CD1c-positive myeloid dendritic cell (primary cell): ENCODE measurements around the gene MYH16.
A peak's percentile ranks its signal among the peaks of the same experiment; 100 is the strongest.
"Not testable (repeated sequence)": the region's sequence is repeated elsewhere in the genome, so short reads cannot be mapped to it uniquely, and the experiment has no call there.

Experiments used
- DNase-seq: peaks from one replicate; pipeline ENCODE4 v3.0.0-alpha.2; 2016; ENCODE audit errors: extremely low spot score

The MYH16 gene

GRCh38 chr7:99272476-99273045, at the start of gene MYH16:
MYH16 (plus strand) TSS chr7:99272839.
- no peak for DNase-seq

GRCh38 chr7:99224263-99224898, 48.3 kb upstream of the MYH16 start:
- DNase-seq: not testable (repeated sequence)

DNA sequence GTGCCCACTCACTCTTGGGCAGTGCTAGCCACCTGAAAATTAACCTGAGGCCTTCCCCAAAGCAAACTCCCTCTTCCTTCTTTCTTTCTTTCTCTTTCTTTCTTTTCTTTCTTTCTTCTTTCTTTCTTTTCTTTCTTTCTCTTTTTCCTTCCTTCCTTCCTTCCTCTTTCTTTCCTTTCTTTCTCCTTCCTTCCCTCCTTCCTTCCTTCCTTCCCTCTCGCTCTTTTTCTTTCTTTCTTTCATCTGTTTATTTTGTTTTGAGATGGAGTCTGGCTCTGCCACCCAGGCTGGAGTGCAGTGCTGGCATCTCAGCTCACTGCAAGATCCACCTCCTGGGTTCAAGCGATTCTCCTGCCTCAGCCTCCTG, 47.8 kb upstream of the MYH16 start:
- DNase-seq: no peak

- DNase-seq: no peak
Observed at GRCh38 chr7:99229234-99229633, 43.4 kb upstream of the MYH16 start.

DNA sequence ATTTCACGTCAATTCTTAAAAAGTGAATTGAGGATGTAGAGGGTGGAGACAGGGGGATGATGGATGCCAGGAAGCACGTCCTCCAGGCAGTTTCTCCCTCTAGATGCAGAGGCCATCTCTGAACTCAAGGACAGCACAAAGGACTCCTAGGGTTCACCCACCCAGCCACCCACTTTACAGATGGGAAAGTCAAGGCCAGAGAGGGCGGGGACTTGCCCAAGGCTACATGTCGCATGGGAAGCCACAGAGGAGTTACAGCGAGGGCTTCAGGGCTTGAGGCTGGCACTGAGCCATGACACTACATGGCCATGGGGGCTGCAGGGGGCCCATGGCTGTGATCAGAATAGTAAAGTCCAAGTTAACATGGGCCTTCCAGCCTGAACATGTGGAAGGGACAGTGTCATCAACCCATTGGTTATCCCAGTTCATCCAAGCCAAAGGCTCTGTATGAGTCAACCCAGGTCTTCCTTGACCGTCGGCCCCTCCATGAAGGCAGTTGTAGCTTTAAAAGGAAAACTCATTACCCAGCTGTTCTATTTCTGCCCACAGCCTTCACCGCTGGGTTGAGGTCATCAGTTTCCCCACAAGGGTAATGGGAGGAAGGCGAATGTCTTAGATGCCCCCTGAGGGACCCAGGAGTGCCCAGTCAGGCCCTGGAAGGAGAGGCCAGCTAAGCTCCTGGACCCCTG, 40.4 kb upstream of the MYH16 start:
- DNase-seq: no peak

GRCh38 chr7:99232955-99233354, 39.7 kb upstream of the MYH16 start:
- DNase-seq: not testable (repeated sequence)

DNA sequence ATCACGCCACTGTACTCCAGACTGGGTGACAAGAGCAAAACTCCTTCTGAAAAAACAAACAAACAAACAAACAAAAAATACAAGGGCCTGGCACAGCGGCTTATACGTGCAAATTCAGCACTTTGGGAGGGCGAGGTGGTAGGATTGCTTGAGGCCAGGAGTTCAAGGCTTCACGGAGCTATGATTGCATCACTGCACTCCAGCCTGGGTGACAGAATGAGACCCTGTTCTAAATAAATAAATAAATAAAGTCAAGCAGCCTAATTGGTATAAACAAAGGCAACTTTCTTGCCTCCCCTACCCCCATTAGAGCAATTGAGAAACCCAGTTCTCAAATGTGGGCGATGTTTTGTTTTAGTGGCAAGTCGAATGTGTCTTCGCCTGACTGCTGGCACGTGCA, 38.5 kb upstream of the MYH16 start:
- DNase-seq: no peak

- no peak for DNase-seq
Observed at GRCh38 chr7:99235925-99236324, 36.7 kb upstream of the MYH16 start.

DNA sequence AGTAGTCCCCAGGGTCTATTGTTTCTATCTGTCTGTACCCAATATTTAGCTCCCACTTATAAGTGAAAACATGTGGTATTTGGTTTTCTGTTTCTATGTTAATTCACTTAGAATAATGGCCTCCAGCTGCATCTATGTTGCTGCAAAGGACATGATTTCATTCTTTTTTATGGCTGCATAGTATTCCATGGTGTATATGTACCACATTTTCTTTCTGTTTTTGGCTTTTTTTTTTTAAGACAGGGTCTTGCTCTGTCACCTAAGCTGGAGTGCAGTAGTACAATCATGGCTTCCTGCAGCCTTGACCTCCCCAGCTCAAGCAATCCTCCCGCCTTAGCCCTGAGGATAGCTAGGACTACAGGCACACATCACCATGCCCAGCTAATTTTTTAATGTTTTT, 34.8 kb upstream of the MYH16 start:
- not testable (repeated sequence) for DNase-seq

DNA sequence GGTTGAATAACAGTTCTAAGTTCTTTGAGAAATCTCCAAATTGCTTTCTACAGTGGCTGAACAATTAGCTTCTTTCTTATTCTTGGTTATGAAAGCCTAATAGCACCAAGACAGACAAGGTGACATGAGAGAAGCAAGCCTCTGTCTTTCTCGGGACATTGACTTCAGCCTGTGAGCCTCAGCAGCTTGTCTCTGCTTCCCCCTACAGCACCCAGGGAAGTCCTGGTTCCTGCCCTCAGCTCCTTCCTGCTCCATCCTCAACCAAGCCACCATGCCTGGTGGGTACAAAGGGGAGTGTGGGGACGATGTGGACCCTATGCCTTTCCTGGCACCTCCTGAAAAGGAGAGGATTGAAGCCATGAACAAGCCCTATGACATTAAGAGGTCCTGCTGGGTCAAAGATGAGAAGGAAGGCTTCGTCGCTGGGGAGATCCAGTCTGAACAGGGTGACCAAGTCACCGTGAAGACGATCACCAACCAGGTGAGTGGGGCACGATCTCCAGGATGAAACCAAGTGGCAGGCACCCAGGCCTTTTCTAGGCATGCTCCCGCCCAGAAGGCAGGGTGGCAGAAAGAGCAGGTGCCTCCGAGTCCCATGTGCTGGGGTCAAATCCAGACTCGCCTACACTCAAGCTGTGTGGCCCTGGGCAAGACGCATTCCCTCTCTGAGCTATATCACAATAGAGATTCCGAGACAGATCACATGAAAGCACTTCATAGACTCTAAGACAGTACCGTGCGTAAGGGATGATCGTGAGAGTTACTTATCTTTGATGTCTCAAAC, 33.9 kb upstream of the MYH16 start:
- no peak for DNase-seq

- no peak for DNase-seq
Observed at GRCh38 chr7:99242682-99243081, 30.0 kb upstream of the MYH16 start.

DNA sequence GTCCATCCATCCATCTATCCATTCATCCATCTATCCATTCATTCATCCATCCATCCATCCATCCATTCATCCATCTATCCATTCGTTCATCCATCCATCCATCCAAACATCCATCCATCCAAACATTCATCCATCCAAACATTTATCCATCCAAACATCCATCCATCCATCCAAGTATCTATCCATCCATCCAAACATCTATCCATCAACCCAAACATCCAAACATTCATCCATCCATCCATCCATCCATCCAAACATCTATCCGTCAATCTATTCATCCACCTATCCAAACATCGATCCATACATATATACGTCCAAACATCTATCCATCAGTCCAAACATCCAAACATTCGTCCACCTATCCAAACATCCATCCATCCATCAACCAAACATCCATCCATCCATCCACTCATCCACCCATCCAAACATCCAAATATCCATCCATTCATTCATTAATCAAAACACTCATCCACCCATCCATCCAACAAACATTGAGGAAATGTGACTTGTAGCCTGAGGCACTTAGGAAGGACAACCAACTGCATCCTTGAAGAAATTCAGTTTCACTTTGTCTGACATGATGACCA, 28.8 kb upstream of the MYH16 start:
- no peak for DNase-seq

DNA sequence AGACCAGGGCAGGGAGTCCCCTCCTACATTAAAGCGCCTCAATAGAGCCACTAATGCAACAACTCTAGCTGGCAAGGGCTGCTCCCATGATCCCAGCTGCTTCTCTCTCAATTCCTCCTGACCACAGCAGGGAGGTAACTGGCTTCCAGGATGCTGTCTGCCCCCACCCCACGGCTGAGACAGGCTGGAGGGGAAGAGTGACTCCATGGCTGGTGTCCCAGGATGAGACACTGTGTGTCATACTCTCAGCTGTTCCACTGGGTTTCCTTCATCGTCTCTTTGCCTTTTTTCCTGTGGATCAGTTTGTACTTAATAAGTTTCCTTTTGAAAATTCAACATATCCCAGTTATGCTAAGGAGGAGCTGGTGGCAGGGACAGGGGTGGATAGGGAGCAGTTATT, 27.7 kb upstream of the MYH16 start:
- DNase-seq: no peak

DNA sequence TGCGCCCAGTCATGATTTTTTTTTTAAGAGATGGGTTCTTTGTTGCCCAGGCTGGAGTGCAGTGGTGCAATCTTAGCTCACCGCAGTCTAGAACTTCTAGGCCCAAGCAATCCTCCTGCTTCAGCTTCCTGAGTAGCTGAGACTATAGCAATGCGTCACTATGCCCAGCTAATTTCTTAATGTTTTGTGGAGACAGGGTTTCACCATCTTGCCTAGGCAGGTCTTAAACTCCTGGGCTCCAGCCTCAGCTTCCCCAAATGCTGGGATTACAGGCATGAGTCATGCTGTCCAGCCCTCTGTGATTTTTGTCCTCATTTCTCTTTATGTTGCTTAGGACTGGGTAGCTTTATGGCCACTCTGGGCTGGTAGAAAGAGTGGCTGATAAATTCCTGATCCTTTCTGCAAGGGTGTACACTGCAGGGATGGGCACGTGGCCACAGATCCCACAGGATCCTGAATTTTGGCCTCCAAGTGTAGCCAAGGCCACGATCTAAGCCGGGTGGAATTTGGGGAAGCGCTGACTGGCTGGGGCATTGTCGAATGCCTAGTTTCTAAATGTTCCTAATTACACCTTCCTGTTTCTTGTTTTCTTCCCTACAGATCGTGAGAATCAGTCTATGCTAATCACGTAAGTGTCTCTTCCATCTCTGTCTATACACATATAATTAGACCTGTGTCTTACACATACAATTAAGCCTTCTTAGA, 24.1 kb upstream of the MYH16 start:
- DNase-seq: peak; percentile 73

DNA sequence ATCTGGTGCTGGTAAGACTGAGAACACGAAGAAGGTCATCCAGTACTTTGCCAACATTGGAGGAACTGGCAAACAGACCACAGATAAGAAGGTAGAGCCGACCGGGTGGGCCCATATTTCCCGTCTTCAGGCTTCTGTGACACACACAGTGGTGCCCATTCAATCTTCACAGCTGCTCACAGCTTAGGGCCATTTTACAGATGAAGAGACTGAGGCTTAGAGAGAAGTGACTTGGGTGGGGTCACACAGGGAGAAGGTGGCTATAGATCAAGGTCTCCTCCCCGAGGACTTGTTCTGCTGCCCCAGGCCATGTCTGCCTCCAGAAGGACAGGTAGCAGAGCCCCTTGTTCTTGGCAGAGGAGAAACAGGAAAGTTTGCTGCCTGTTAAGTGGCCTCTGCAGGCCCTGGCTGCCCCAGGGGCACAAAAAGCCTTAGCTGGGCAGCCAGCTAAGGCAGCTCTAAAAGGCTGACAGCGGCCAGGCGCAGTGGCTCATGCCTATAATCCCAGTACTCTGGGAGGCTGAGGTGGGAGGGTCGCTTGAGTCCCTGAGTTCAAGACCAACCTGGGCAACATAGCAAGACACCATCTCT, 22.6 kb upstream of the MYH16 start:
- DNase-seq: no peak

GRCh38 chr7:99252166-99252895, 20.3 kb upstream of the MYH16 start:
- DNase-seq: no peak

DNA sequence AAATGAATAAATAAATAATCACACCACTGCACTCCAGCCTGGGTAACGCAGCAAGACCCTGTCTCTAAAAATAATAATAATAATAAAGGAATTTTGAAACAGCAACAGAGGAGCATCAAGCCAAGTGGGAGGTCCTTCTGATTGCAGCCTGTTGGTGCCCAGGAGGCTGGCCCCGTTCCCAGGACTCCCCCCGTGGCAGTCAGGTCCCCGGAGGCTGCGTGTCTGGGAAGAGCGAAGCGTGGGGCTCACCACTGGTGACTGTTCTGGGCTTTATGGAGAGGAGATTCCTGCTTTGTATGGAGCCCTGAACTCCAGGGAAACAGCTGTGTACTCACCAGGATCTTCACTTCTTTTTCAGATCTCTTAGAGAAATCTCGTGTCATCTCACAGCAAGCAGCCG, 19.3 kb upstream of the MYH16 start:
- no peak for DNase-seq

DNA sequence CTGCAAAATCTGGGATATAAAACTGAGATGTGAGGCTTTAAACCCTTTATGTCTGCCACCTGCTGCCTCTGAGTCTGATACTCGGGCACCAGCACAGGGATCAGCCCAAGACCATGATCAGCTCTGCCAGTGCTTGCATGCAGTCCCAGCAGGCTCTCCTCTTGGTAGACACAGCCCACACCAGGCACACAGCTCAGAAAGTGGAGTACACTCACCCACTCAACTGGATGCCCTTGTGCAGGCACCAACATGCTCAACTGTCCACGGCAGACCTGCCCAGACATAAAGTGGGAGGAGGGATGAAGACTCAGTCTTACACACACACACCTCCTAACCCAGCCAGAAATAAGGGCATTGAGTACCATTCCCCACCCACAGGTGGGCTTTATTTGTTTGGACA, 18.2 kb upstream of the MYH16 start:
- DNase-seq: no peak

GRCh38 chr7:99255463-99255862, 17.2 kb upstream of the MYH16 start:
- peak; percentile 24 for DNase-seq

DNA sequence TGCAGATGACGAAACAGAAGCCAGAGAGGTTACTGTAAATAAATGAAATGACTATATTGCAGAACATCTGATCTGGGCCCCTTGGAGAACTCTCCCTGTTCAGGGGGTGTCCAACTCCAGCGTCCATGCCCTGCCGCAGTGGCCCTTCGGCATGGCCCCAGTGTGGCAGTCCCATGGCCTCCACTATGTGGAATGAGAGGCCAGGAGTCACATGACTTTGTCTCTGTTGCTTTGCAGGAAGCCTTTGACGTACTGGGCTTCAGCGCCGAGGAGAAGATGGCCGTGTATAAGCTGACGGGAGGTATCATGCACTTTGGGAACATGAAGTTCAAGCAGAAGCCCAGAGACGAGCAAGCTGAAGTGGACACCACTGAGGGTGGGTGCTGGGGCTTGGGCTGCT, 15.6 kb upstream of the MYH16 start:
- no peak for DNase-seq

- DNase-seq: no peak
Observed at GRCh38 chr7:99257675-99258074, 15.0 kb upstream of the MYH16 start.
